NCI-H1092 (cell line): Measurements from ENCODE around the gene PPP1R9A.

Source experiments
- DNase-seq: peaks from one replicate; lab custom pipeline; 2025; lab: John Stamatoyannopoulos, UW

Gene PPP1R9A

DNA sequence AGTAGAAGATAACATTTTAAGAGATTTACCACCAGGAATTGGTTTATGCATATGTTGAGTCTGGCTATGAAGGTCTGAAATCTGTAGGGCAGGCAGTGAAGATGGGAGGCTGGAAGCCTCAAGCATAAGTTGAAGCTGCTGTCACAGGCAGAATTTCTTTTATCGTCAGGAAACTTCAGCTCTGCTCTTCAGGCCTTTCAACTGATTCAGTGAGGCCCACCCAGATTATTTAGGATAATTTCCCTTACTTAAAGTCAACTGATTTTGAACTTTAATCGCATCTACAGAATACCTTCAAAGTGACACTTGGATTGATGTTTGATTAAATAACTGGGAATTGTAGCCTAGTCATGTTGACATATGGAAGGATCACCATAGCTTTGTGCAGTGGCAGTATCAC is 190.5 kb downstream of the PPP1R9A start:
- no peak for DNase-seq

- DNase-seq = no peak
These were observed 191.7 kb downstream of the PPP1R9A start for GRCh38 chr7:95099106-95099505.

DNA sequence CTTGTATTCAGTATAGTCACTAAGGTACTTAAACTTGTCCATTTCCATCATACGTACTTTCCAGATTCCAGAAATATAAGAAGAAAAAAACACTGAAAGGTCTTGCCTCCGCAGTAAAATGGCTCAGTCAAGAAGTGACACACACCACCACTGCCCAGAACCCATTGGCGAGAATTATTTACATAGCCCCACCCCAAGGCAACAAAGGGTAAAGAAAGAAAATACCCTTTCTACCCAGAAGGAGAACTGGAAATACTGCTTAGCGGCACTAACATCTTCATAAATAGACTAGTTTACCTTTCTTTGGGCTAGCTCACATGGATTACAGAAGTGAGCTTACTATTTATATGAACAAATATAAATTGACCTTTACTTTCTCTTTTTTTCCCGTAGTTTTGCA is 194.0 kb downstream of the PPP1R9A start:
- DNase-seq = no peak

GRCh38 chr7:95102662-95103061 is 195.3 kb downstream of the PPP1R9A start:
- DNase-seq = no peak

GRCh38 chr7:95104739-95105138 is 197.3 kb downstream of the PPP1R9A start:
- no peak for DNase-seq

- no peak for DNase-seq
These were observed 198.2 kb downstream of the PPP1R9A start for GRCh38 chr7:95105627-95106026.

GRCh38 chr7:95106401-95106800 is 199.0 kb downstream of the PPP1R9A start:
- no peak for DNase-seq

GRCh38 chr7:95110707-95111106 is 203.3 kb downstream of the PPP1R9A start:
- no peak for DNase-seq

DNA sequence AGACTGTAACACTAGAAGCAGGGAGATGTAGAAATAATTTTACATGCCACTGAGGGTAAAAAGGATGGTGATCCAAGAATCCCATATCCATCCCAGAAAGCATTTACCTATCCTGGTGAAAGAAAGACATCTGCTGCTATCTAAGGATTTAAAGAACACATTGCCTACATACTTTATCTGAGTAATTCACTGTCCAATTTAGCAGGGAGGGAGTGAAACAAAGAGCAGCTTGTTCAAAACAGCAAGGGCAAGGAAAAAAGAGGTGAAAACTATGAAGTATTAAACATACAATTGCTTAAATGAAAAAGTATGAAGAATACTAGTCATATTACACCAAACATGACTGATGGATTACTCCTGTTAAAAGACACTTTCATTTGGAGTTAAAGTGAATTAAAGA is 206.2 kb downstream of the PPP1R9A start:
- no peak for DNase-seq

GRCh38 chr7:95126053-95126709 is 218.8 kb downstream of the PPP1R9A start:
- peak; percentile 10 for DNase-seq

DNA sequence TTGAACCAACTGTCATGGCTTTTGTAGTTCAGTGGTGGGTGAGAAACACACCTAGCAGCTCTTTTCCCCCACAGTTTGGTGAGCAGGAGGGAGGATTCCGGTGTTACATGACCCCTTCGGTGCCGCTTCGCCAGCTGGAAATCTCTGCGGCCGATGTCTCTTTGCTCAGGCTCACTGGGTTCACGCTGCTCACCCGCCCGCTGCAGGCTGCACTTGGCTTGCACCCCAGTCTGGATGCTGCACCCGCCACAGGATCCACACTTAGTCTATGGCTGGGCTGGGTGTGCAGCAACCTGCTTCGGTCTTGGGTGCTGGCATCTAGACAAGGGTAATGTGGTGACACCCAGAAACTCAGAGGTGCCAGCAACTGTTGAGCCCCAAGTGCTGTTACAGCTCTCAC is 225.1 kb downstream of the PPP1R9A start:
- DNase-seq = no peak

- DNase-seq = no peak
These were observed 232.5 kb downstream of the PPP1R9A start for GRCh38 chr7:95139922-95140321.

GRCh38 chr7:95141755-95142154 is 234.4 kb downstream of the PPP1R9A start:
- DNase-seq = no peak

GRCh38 chr7:95144256-95144655 is 236.9 kb downstream of the PPP1R9A start:
- DNase-seq = no peak

- no peak for DNase-seq
These were observed 248.6 kb downstream of the PPP1R9A start for GRCh38 chr7:95155965-95156364.

DNA sequence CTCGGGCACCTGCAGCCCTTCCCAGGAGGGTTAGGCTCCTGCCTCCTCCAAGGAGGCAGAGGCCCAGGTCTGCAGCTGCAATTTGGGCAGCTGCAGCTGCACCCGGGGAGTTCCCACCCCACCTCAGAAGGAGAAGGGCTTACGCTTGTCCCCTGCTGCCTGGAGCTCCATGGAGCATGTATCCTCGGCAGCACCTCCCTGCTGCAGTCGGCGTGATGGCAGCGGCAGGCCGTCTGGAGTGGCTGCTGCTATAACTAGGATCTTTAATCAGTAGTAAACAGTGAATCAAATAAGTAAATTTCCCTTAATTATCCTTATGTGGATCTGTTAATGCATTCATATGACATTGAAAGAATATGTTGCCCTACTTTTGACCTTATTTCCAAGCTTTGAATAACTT is 250.0 kb downstream of the PPP1R9A start:
- DNase-seq = no peak

DNA sequence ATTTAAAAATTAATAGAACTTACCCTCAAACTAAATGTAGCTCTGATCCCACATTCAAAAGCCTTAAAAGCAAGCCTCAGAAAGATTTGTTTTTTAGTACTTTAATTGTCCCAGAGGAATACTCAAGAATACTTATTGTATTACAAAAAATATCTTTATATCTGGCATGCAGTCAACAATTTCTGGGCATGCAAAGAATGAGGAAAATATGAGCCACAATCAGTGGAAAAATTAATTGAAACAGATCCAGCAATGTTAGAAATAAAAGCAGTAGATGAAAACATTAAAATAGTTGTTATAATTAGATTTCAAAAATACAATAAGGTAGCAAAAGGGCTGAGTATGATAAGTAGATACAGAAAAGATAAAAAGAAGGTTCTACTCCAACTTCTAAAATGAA is 262.3 kb downstream of the PPP1R9A start:
- DNase-seq = no peak

GRCh38 chr7:95172420-95172819 is 265.0 kb downstream of the PPP1R9A start:
- no peak for DNase-seq

DNA sequence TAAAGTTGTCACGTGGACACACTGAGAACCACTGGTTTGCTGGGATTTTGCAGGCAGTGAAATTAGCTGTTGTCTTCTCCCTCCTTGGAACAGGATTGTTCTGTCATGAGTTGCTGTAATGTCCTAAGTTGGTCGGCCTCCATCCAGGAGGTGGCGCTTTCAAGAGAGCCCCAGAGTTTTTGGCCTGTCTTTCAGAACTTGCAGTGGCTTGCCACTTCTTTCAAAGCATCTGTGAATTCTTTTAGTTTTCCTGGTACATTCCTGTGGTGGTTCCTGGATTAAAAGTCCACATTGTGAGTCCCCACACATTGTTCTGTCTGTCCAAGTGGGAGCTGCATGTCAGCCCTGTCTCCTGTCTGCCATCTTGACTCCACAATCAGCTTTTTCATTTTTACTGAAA is 283.1 kb downstream of the PPP1R9A start:
- no peak for DNase-seq

DNA sequence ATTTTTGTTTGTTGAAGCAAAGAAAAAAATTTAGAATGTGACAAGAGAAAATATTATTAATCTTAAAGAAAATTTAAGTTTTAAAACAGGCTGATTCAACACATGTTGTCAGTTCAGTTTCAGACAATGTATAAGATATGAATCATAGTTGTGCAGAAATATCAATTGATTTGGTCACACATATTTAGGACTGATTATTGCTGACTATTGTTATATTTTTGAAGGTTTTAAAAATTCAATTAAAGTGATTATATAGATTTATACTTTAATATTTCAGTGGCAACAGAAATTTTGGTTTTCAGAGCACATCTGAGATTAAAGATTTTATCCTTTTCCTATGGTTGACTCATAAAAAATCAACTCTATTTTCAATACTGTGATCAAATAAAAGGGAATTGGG is 284.4 kb downstream of the PPP1R9A start:
- no peak for DNase-seq

DNA sequence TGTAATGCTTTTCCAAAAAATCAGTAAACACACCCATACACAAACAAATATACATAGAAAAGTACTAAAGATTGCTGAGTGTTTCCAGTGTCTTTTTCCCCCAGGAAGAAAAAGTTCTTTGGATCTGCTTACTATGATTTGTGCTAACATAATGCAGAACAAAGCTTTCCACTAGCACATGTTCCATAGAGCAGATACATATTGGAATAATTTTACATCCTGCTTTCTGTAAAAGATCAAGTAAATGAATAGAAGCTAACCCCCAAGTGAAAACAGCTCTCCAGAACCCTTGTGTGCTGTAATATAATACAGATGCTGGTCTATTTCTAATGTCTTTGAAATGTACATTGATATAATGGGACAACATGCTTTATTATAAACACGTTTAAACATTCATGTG is 291.5 kb downstream of the PPP1R9A start:
- DNase-seq = no peak

- DNase-seq = peak; percentile 58
These were observed 292.6 kb downstream of the PPP1R9A start for GRCh38 chr7:95199779-95200558.

DNA sequence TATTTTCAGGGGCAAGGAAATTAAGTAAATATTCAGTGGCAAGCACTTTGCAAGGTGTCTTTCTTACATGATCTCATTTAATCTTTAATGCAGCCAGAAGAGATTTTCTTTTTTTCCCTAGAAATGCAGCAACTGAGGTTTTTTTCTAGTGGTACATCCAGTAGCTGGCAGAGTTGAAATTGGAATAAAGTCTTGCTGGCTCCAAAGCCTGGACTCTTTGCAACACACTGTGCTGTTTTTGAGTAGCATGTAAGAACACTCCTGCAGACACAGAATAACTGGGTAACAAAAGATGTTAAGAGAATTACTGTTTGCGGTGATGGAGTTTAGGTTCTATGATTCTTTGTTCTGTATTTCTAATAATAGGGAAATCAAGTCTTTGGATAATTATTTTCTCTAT is 293.3 kb downstream of the PPP1R9A start:
- no peak for DNase-seq

DNA sequence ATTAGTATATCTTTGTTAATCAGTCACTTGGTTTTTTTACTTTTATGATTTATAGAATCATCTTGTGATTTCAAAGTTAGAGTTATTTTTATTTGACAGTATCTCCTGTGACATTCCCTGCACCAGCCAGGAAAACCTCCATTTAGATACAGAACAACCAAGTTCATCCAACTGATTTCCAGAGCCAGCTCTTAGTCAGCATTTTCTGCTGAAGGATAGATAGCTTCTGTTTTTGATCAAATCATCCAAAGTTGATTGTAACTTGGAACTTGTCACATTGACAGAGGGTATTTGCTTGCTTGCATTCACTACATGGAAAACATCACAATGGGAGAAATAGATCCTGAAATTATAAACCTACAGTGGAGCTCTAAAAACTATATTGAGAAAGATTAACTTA is 294.3 kb downstream of the PPP1R9A start:
- DNase-seq = no peak
